Stomach (tissue), 9 donors: ENCODE measurements around the gene FBN2. TPM values are rescaled to one million over a fixed set of nuclear protein-coding genes. Genes with fewer than 3 reads are reported as not detected.
A peak's percentile ranks its signal among the peaks of the same experiment; 100 is the strongest.

Experiments used
- DNase-seq, 2 donors: peaks; one replicate each; pipeline versions ENCODE4 v3.0.0 to v3.0.0-alpha.2; 2013 to 2019
- H3K27ac ChIP-seq, 5 donors: fragments of 200-600 bp in 4 of 5; sonication (generic) in 4 of 5; one replicate each; pipeline ENCODE4 v1.5.1; 2013 to 2019; ENCODE audit warnings: mild to moderate bottlenecking in 1 of 5, moderate library complexity in 1 of 5
- H3K27me3 ChIP-seq, 3 donors: fragments of 200-600 bp; sonication (generic); one replicate each; pipeline ENCODE4 v1.5.1; 2017 to 2019; ENCODE audit warnings: mixed run types in 1 of 3
- H3K36me3 ChIP-seq, 4 donors: fragments of 200-600 bp; sonication (generic); 1 replicate in 3 of 4; 2 replicates in 1 of 4; pipeline ENCODE4 v1.5.1; 2016 to 2019
- H3K4me1 ChIP-seq, 4 donors: fragments of 200-600 bp; sonication (generic); one replicate each; pipeline ENCODE4 v1.5.1; 2016 to 2019
- H3K4me3 ChIP-seq, 4 donors: fragments of 200-600 bp; sonication (generic) in 3 of 4; one replicate each; pipeline ENCODE4 v1.5.1; 2016 to 2019; ENCODE audit warnings: mild to moderate bottlenecking in 1 of 4
- H3K9me3 ChIP-seq, 4 donors: fragments of 200-600 bp; sonication (generic); one replicate each; pipeline ENCODE4 v1.5.1; 2016 to 2019
- CTCF ChIP-seq, 7 experiments: fragments of 450-650 bp in 4 of 7; fragments of 200-600 bp in 3 of 7; sonication (generic) in 3 of 7; IDR thresholded peaks; one replicate each; pipeline ENCODE4 v1.5.1; 2016 to 2019; ENCODE audit warnings: antibody characterized with exemption in 7 of 7, control low read depth in 2 of 7, mild to moderate bottlenecking in 1 of 7
- EP300 ChIP-seq: sonication (generic); formaldehyde crosslinking; IDR thresholded peaks from one replicate; pipeline ENCODE4 v1.6.1; 2017; ENCODE audit warnings: antibody characterized with exemption
- POLR2A ChIP-seq, 4 donors: fragments of 450-650 bp; IDR thresholded peaks; one replicate each; pipeline ENCODE4 v1.6.1; 2016; ENCODE audit warnings: antibody characterized with exemption in 4 of 4, control low read depth in 2 of 4, mild to moderate bottlenecking in 1 of 4, moderate library complexity in 1 of 4
- POLR2AphosphoS5 ChIP-seq, 3 donors: sonication (generic); formaldehyde crosslinking; IDR thresholded peaks; one replicate each; pipeline ENCODE4 v1.6.1; 2016; ENCODE audit warnings: antibody characterized with exemption in 3 of 3
- WGBS, 5 donors: extraction: QIAGEN DNeasy Blood & Tissue Kit in 3 of 5; methylation state at CpG; one replicate each; pipeline versions ENCODE4 v1.1.5 to v1.1.7; 2013 to 2018; 5-methylcytosine and 5-hydroxymethylcytosine counted together
- intact Hi-C: fragments of 100-400 bp; cut with DNase I; formaldehyde crosslinking; loops from one replicate; pipeline ENCODE4 v1.15.1; 2023; ENCODE audit warnings: low total_unique reads
- polyA plus RNA-seq, 3 donors: library from polyadenylated mRNA; stranded (reverse); fragments of 200-250 nt; gene quantifications; one replicate each; pipeline ENCODE4 v1.2.3, GENCODE V29; 2013
- total RNA-seq, 5 donors: library from RNA; depleted of rRNA; stranded (reverse); fragments of >200 nt; gene quantifications; one replicate each; pipeline versions ENCODE4 v1.1.0 to v1.2.3, GENCODE V29; 2014 to 2016
- donor health status: healthy with polysubstance abuse.
- donor health status: Bipolar disorder and iron deficiency.
- donor health status: healthy.

The FBN2 gene
- total and polyA plus RNA-seq, 8 donors, result under 0.01 to 42.8 (median 1.9) TPM

- intact Hi-C loops, result no loop called here
- DNase-seq, result no peak
- H3K4me1 ChIP-seq, result peaks cover 23 to 32% (median 26%) of the 10 kb centered on the region in 4 donors
- no peak overlapping the region for H3K4me3 ChIP-seq
- H3K27me3 ChIP-seq, result peaks cover 5 to 52% (median 35%) of the 10 kb centered on the region in 3 donors
- no peak overlapping the region for H3K27ac ChIP-seq
- TF ChIP-seq CTCF (IDR thresholded peaks at IDR 0.05), result no peak
- TF ChIP-seq POLR2AphosphoS5 (IDR thresholded peaks at IDR 0.05), result no peak
- TF ChIP-seq POLR2A (IDR thresholded peaks at IDR 0.05), result no peak
- TF ChIP-seq EP300, result no peak
- H3K9me3 ChIP-seq, result no peaks in the 10 kb centered on the region
- WGBS, 5 donors, result 63 to 89% (median 70%) methylated on average over 1 of the region's 1 CpG
- H3K36me3 ChIP-seq, result no peaks in the 10 kb centered on the region
Measured at GRCh38 chr5:128535251-128535650, 2.8 kb downstream of the FBN2 start.

- H3K27ac ChIP-seq, result no peak overlapping the region
- H3K4me1 ChIP-seq, result peaks cover 23 to 32% (median 26%) of the 10 kb centered on the region in 4 donors
- no peak overlapping the region for H3K4me3 ChIP-seq
- intact Hi-C loops, result no loop called here
- no peak for TF ChIP-seq CTCF (IDR thresholded peaks at IDR 0.05)
- TF ChIP-seq POLR2AphosphoS5 (IDR thresholded peaks at IDR 0.05), result no peak
- no peak for TF ChIP-seq POLR2A (IDR thresholded peaks at IDR 0.05)
- TF ChIP-seq EP300, result no peak
- 57 to 72% (median 62%) methylated on average over 6 of the region's 6 CpGs for WGBS, 5 donors
- H3K9me3 ChIP-seq, result no peaks in the 10 kb centered on the region
- peak in 1 of 2 donors; percentile 64 for DNase-seq
- peaks cover 5 to 52% (median 35%) of the 10 kb centered on the region in 3 donors for H3K27me3 ChIP-seq
- no peaks in the 10 kb centered on the region for H3K36me3 ChIP-seq
Measured at GRCh38 chr5:128534726-128535125, 3.3 kb downstream of the FBN2 start.

- Histone ChIP-seq H3K4me1 (peaks cover 10 to 17% (median 12%) of the 10 kb centered on the region in 4 donors), H3K36me3 (no peaks in the 10 kb centered on the region), H3K27me3 (peaks cover 5 to 36% (median 19%) of the 10 kb centered on the region in 3 donors), H3K9me3 (no peaks in the 10 kb centered on the region), H3K27ac (no peak overlapping the region), H3K4me3 (no peak overlapping the region)
- TF ChIP-seq POLR2A (IDR thresholded peaks at IDR 0.05) (no peak), EP300 (no peak), POLR2AphosphoS5 (IDR thresholded peaks at IDR 0.05) (no peak), CTCF (IDR thresholded peaks at IDR 0.05) (no peak)
- DNase-seq, result no peak
- intact Hi-C loops, result no loop called here
- 56 to 89% (median 74%) methylated on average over 3 of the region's 3 CpGs for WGBS, 5 donors
Measured at GRCh38 chr5:128532776-128533175, 5.3 kb downstream of the FBN2 start.

- H3K4me1 ChIP-seq, result peaks cover 3 to 11% (median 6%) of the 10 kb centered on the region in 4 donors
- no peak for TF ChIP-seq POLR2A (IDR thresholded peaks at IDR 0.05)
- TF ChIP-seq POLR2AphosphoS5 (IDR thresholded peaks at IDR 0.05), result no peak
- no peak for TF ChIP-seq EP300
- TF ChIP-seq CTCF (IDR thresholded peaks at IDR 0.05), result no peak
- no peaks in the 10 kb centered on the region for H3K36me3 ChIP-seq
- no peak for DNase-seq
- no peak overlapping the region for H3K4me3 ChIP-seq
- H3K27me3 ChIP-seq, result peaks cover 0 to 29% (median 12%) of the 10 kb centered on the region in 3 donors
- H3K27ac ChIP-seq, result no peak overlapping the region
- intact Hi-C loops, result no loop called here
- WGBS, 5 donors, result 62 to 79% (median 71%) methylated on average over 3 of the region's 3 CpGs
- H3K9me3 ChIP-seq, result no peaks in the 10 kb centered on the region
Measured at GRCh38 chr5:128532127-128532526, 5.9 kb downstream of the FBN2 start.
